Ishikawa (cell line): ENCODE data around the gene PTPN18.
A peak's percentile ranks its signal among the peaks of the same experiment; 100 is the strongest.

Experiments used
- CREB1 ChIP-seq: IDR thresholded peaks from 2 replicates; pipeline ENCODE4 v1.6.1; 2012; ENCODE audit warnings: low read depth
- EGR1 ChIP-seq: IDR thresholded peaks from 2 replicates; pipeline ENCODE4 v1.6.1; 2012
- EP300 ChIP-seq: IDR thresholded peaks from 2 replicates; pipeline ENCODE4 v1.6.1; 2012; ENCODE audit warnings: borderline replicate concordance
- FOXM1 ChIP-seq: IDR thresholded peaks from 2 replicates; pipeline ENCODE4 v1.6.1; 2012; ENCODE audit warnings: low read depth, borderline replicate concordance
- NFIC ChIP-seq: IDR thresholded peaks from 2 replicates; pipeline ENCODE4 v1.6.1; 2012
- RAD21 ChIP-seq: IDR thresholded peaks from 2 replicates; pipeline ENCODE4 v1.6.1; 2012; ENCODE audit warnings: low read depth
- TAF1 ChIP-seq: IDR thresholded peaks from 2 replicates; pipeline ENCODE4 v1.6.1; 2012; ENCODE audit warnings: low read depth, mild to moderate bottlenecking
- TEAD4 ChIP-seq: IDR thresholded peaks from 2 replicates; pipeline ENCODE4 v1.6.1; 2012
- USF1 ChIP-seq: IDR thresholded peaks from 2 replicates; pipeline ENCODE4 v1.6.1; 2012
- YY1 ChIP-seq: IDR thresholded peaks from 2 replicates; pipeline ENCODE4 v1.6.1; 2012; ENCODE audit warnings: low read depth
- ZBTB7A ChIP-seq: IDR thresholded peaks from 2 replicates; pipeline ENCODE4 v1.6.1; 2012; ENCODE audit warnings: low read depth

PTPN18 gene

GRCh38 chr2:130391872-130392670, 36.2 kb downstream of the PTPN18 start:
- no peak for TF ChIP-seq CREB1
- TF ChIP-seq TEAD4, result no peak
- TF ChIP-seq FOXM1, result no peak

- no peak for TF ChIP-seq FOXM1
- TF ChIP-seq EGR1, result no peak
- TF ChIP-seq ZBTB7A, result no peak
- TF ChIP-seq NFIC, result no peak
- TF ChIP-seq USF1, result no peak
- TF ChIP-seq YY1, result no peak
- TF ChIP-seq CREB1, result no peak
- TF ChIP-seq EP300, result no peak
- TF ChIP-seq TAF1, result no peak
Measured at GRCh38 chr2:130393318-130393910, 37.6 kb downstream of the PTPN18 start.

GRCh38 chr2:130416693-130417092, 60.8 kb downstream of the PTPN18 start:
- peak; percentile 24; the same call in 1 of the 2 replicates for TF ChIP-seq RAD21
